ENCODE data around the gene UTP14C.
A peak's percentile ranks its signal among the peaks of the same experiment; 100 is the strongest.
"Not testable (repeated sequence)": the region's sequence is repeated elsewhere in the genome, so short reads cannot be mapped to it uniquely, and the experiment has no call there.

The UTP14C gene

DNA sequence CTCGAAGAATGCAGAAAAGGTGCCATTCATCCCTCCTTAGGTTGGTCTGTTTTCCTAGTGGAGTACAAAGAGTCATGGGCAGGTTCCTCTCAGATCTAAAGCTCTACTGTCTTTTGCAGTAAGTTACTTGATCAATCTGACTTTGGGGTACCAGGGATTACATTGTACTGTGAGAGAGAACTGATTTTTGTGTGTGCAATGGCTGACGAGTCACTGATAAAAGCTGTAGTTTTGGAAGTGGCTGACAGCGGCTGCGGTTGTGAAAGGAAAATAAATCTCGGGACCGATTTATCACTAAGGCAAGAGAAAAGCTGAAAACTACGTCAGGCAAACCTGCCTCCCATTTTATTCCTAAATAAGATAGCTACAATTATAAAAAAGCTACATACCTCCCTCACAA, 26.9 kb downstream of the UTP14C start:
- no peak for DNase-seq

- DNase-seq, result no peak
These were observed 29.0 kb downstream of the UTP14C start for GRCh38 chr13:52053460-52053859.

DNA sequence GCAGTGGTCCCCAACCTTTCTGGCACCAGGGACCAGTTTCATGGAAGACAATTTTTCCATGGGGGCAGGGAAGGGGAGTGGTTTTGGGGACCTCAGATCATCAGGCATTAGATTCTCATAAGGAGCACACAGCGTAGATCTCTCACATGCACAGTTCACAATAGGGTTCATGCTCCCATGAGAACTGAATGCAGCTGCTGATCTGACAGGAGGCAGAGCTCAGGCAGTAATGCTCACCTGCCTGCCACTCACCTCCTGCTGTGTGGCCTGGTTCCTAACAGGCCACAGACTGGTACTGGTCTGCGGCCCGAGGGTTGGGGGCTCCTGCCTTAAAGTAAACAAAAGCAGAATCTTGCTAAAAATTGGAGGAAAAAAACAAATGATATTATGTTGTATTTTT, 36.6 kb downstream of the UTP14C start:
- not testable (repeated sequence) for DNase-seq

DNA sequence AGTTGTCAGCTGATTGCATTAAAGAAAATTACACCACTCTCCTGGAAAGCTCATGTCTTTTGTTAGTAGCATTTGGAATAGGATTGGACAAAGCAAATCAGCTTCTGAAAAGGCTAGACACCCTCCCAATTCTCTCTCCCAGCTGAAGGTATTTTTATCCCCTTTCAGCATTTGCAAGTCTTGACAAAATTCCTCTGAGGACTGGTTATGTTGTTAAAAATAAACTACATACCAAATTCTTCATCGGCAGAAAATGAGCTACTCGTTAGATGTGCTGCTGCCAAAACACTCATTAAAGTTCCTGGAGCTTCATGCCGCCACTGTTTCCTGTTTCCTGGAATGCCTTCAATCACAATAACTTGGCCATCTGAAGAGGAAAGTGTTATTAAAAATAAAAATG, 37.1 kb downstream of the UTP14C start:
- no peak for DNase-seq

DNA sequence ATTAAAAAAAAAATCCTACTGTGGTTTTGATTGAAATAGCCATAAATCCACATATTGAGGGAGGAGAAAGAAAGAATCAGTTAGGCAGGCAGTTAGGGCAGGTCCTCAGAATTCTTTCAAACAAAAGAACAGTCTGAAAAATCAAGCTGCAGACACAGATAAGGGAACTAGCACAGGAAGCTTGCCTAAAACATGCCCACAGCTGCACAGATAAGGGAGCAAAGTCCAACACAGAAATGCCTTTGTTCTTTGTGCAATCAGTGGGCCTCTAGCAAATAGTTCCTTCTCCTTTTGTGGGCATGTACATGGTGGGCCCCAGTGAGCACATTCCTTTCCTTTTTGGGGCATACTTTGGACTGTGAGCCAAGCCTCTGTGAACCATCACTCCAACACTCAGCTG, 42.7 kb downstream of the UTP14C start:
- DNase-seq, result no peak

- peak; percentile 30 for DNase-seq
These were observed 46.5 kb downstream of the UTP14C start for GRCh38 chr13:52070929-52071523.
